HG02973 (cell line): ENCODE results near the gene COMMD4.
"Not testable (repeated sequence)": the region's sequence is repeated elsewhere in the genome, so short reads cannot be mapped to it uniquely, and the experiment has no call there.

ENCODE experiments used
- ATAC-seq: cut with Tn5 transposase; IDR thresholded peaks from one replicate; pipeline ENCODE4 v1.9.1; 2021; ENCODE audit warnings: moderate library complexity; ENCODE audit not compliant: unreplicated experiment

The COMMD4 gene

DNA sequence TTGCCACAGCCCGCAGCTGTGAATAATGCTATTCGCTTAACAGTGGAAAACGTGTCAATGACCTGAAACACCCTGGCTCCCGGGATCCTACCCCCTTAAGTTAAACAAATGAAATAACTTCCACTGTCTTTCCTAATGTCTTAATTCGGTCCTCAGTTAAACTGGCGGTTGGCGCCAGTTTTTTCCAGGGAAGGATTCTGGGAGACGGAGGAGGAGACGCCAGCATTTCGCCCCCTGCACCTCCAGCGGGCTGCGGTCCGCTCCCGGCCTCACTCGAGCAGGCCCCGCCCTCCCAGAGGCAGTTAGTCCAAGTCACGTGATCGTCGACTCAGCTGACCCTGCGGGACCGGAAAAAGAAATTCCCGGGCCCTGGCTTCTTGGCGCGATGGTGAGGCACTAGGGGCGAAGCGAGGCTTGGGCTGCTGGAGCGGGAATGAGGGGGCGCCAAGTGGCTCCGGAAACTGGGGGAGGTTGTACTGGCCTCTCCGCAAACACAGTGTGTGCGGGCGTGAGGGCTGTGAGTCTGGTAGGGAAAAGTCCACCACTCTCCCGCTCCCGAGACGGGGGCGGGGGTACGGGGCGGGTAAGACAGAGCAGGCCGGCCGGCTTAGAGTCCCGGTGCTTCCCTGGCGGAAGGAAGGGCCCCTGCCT, at the start of gene COMMD4:
Gene COMMD4, plus strand, starts transcription at position 359 of the 651 bp plus-strand sequence. Its CDS starts 27 bp downstream, at position 386.
- ATAC-seq = no peak

DNA sequence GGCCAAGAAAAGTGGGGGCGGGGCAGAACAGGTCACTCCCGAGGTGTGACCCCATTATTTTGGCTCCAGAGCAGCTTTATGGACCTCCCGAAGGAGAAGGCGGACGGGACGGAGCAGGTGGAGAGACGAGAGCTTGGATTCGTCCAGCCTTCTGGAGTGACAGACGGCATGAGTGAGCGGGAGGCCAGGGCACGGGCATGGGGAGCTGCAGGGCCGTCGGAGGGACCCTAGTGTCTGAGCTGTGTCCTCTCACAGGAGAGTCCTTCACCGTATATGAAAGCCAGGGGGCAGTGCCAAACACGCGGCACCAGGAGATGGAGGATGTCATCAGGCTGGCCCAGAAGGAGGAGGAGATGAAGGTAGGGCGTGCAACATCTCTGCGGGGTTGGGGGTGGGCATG, 42.2 kb upstream of the COMMD4 start:
- ATAC-seq = not testable (repeated sequence)

DNA sequence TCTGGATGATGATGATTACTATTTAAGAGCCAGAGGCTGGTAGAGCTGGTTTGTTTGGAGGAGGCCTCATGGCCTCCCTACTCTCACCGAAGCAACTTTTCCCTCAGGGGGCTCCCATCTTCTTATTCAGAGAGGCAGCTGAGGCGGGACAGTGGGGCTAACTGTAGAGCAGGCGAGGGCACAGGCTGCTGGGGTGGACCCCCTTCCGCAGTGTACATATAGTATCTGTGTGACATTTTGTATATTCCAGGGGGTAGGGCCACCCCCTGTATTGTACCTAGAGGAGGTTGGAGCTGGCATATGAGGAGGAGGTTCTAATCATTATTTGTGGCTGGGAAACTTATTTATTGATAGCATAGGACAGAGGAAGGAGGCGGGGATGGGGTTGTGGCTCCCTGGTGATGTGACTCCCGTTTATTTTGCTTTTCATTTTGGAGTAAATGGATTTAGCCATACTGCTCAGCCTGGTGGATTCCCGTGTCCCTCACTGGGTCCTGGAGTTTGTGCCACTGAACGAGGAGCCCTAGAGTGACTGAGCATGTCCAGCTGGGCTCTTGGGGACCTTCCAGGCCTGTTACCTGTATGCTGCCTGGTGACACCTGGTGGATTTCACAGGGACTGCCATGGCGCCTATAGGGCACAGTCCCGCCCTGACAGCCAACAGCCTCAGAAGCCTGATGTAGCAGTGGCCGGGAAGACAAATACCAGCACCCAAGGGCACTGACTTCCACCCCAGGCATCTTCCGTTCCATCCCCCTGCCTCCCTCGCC, 37.1 kb upstream of the COMMD4 start:
- ATAC-seq = not testable (repeated sequence)

DNA sequence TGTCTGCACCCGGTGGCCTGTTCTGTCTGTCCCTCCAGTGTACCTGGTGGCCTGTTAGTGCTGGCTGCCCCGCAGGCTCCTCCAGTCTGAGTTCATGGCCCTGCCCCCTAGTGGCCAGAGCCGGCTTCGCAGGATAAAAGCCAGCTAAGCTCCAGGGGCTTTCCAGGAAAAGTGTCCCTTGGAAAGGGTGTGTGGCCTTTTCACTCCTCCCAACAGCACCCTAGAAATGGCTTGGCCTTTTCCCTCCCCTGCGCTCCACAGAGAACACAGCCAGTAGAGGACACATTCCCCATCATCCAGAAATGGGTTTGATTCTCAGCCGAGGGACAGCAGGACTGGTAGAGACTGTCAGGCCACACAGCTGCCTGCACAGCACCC, 36.6 kb upstream of the COMMD4 start:
- not testable (repeated sequence) for ATAC-seq

DNA sequence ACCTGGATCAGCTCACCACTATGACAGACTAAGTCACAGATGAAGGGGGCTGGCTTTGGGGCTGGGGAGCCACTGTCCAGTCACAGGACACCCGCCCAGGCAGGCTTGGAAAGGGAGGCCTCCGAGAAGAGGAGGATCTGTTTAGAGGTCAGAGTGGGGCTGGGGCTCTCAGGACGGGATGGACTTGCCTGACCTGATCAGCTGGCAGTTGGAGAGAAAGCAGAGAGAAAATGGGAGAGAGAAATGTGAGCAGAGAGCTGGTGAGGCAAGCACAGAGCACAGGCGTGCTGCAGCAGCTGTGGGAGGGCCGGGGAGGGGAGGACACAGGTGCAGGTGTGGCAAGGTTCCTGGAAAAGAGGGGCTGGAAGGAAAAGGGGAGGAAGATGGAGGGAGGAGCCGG, 35.8 kb upstream of the COMMD4 start:
- ATAC-seq = not testable (repeated sequence)

DNA sequence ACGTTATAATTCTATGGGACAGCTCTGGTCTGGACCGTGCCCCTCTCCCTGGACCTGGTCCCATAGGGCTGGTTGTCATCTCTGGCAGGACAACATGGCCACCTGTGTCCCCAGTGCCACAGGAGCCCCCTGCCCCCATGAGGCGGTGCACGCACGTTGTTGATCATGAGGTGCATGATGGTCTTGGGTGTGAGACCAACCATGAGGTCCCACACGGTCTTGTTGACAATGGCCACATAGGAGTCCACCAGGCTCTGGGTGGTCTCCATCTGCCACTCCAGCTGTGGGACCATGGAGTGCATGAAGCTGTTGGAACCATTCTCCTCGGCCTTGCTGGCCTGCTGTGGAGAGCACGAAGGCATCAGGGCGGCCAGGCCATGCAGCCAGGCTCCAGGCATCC, 33.5 kb upstream of the COMMD4 start:
- no peak for ATAC-seq

DNA sequence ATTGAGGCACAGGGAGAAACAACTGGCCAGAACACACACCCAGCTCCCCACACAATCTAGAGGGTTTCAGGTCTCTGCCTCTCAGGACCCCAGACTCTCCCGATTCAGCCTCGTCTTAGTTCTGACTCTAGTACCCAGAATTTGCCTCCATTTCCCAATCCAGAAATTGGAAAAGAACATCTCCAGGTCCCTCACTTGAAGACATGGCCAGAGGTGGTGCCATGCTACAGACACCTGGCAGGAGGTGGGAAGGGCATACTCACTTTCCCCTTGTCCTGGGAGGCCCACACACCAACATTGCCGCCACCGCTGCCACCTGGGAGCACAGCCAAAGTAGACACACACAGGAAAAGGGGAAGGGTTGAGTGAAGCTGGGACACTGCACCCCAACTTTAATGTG, 33.1 kb upstream of the COMMD4 start:
- not testable (repeated sequence) for ATAC-seq

DNA sequence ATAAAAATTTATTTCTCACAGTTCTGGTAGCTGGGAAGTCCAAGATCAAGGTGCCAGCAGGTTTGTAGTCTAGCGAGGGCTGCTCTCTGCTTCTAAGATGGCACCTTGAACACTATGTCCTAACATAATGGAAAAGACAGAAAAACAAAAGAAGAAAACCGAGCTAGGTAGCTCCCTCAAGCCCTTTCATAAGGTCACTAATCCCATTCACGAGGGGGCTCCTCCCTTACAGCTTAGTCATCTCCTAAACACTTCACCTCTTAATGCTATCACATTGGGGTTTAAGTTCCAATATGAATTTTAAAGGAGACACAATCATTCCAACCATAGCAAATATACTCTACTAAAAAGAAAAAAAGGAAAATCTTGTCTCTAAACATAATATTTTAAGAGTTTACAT, 29.7 kb upstream of the COMMD4 start:
- ATAC-seq = no peak

DNA sequence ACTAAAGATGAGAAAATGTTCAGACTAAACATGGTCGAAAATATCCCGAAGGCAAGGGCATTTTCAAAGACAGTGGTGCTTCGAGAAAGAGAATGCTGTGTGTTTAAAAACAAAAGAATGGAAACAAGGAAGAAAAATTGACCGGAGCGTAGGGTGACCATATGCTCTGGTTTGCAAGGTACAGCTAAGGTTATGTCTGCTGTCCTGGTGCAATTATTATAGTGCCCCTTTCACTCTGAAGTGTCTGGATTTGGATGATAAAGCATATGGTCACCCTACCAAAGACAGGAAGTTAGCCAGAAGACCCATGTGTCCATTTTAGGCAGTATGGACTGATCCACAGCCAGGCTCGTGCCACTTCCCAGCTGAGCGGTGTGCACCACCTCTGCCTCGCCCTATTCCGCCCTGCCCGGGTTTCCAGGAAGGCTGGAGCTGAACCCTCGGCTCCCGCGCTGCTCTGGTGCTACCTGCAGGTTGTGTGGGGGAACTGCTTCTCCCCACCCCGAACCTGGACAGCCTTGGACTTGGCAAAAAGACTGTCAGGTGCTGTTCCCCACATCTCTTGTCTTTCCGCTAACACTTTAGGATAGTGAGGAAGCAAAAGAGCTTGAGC, 28.0 kb upstream of the COMMD4 start:
- no peak for ATAC-seq

DNA sequence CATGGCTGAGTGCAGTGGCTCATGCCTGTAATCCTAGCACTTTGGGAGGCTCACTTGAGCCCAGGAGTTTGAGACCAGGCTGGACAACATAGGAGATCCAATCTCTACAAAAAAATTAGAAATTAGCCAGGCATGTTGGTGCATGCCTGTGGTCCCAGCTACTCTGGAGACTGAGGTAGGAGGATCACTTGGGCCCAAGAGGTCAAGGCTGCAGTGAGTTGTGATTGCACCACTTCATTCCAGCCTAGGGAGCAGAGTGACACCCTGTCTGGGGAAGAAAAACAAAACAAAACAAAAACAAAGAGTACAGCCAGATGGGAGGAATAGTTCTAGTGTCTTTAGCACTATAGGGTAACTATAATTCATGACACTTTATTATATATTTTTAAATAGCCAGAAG, 26.2 kb upstream of the COMMD4 start:
- ATAC-seq = no peak

DNA sequence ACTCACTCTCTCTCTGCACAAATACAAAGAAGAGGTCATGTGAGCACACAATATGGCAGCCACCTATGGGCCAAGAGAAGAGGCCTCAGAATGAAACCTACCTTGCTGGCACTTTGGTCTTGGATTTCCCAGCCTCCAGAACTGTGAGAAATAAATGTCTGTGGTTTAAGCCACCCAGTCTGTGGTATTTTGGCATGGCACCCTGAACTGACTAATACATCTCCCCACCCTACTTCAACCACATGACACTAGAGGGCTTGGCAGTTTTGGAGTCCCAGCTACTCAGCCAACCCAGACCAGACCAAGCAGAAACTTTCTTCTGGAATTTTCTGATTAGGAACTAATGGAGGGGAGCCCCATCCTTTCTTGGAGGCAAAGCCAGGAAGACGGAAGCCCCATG, 23.3 kb upstream of the COMMD4 start:
- ATAC-seq = not testable (repeated sequence)

DNA sequence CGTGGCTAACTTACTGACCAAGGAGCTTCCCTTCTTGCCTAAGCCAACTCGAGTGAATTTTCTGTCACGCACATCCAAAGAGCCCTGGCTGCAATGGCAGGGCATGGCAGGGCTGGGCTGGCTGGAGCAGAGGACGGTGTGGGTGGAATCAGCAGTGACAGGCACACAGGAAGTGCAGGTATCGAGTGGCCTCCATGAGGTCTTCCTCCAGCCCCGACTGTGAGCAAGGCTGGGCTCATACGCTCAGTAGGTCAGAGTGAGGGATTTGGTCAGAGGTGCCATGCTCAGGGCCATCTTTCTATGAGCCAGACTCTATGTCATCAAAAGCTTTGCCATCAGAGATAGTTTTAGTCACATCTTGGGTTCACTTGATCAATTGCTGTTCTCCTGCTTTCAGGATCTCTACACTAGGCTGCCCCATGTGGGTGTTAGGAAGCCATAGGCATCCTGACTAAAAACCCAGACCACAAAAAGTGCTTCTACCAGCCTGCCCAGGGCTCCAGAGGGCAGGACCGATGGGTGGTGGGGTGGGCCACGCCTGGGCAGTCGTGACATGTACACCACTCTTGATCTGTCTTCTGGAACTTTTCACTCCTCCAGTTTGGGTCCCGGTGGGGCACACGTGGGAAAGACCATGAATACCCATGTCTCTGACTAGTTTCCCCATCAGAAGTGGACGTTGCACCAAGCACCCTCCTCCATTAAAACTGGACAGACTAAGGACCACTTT, 22.6 kb upstream of the COMMD4 start:
- no peak for ATAC-seq

DNA sequence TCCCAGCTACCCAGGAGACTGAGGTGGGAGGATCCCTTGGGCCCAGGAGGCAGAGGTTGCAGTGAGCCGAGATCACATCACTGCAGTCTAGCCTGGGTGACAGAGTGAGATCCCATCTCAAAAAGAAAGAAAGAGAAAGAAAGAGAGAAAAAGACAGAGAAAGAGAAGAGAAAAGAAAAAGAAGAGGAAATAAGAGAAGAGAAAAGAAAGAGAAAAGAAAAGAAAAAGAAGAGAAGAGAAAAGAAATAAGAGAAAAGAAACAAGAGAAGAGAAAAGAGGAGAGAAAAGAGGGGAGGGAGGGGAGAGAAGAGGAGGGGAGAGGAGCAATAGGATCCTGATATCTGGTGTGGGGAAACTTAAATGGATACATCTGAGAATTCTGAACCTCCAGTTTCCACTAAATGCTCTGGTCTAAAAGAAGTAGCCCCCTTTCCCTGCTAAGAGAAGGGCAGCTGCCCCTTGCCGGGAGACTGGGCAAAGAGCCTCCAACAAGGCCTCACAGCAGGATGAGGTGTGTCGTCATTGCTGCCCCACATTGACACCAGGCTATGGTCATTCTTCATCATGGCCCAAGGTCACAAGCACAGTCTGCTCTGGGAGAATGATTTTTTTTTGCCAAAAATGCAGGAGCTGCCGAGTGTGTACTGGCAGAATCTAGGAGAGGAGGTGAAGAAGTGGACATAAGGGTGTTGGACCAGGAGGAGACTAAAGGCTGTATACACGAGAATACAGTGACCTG, 21.1 kb upstream of the COMMD4 start:
- no peak for ATAC-seq

DNA sequence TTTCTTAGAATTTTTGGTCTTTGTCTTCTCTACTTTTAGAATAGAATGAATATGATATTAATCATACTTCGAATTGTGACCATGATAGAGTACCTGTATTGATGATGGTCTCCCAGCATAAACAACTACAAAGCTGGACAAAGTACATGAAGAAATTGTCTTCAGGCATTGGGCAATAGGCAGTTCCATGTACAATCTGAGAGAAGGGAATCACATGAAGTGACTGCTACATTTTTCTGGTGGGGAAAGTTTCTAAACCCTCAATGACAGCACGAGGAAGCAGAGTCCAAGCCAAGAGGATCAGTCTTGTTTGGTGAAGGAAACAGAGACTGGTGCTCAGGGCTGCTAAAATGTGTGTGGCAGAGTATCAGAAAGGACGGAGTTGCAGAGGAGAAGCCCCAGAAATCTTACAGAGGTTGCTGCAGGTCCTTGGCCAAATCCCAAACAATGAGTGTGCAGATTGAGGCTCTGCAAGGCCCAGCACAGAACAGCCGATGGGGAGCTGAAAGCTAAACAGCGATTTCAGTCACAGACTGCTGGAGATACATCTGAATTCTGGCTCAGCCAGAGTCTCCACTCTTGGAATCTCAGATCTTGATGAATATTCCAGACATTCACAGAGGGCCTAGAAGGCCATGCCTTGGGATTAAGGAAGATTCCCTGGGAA, 16.5 kb upstream of the COMMD4 start:
- not testable (repeated sequence) for ATAC-seq

DNA sequence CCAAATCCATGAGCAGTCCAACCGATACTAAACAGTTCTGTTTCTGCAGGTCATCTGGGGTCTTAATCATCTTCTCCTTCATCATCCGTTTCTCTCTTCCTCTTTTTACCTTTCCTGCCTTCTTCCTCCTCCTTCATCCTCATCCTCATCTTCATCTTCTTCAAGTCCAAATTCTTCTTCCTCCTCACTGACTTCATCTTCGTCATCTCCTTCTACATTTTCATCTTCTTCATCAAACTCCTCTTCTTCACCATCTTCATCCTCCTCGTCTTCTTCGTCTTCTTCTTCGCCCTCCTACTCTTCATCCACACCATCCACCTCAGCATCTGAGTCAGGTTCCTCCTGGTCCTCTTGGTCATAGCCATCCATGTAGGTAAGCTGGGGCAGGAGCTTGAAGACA, 14.2 kb upstream of the COMMD4 start:
- ATAC-seq = no peak

DNA sequence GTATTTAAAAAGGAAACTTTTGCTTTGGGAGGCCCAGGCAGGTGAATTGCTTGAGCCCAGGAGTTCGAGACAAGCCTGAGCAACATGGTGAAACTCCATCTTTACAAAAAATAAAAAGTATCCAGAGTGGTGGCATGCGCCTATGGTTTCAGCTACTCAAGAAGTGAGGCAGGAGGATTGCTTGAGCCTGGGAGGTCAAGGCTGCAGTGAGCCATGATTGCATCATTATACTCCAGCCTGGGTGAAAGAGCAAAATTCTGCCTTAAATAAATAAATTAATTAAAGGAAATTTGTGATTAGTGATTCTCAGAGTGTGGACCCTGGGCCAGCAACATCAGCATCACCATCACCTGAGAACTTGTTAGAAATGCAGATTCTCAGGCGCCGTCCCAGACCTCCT, 9.9 kb upstream of the COMMD4 start:
- ATAC-seq = no peak

DNA sequence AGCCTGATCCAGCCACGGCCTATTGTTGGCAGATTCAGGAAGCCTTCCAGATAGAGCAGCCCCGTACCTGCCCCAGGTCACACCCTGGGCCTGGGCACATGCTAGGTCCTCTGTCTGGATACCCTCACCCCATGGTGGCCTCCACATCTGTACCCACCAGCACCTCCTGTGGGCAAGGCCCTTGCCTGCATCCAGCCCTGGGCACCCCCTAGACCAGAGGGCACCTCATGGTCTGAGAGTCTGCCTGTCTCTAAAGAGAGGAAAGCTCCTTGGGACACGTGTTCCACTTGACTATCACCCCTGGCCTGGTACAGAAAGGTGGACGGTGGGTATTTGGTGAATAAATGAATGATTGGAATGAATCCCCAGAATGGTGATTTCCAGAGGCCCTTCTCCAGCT, 8.9 kb upstream of the COMMD4 start:
- ATAC-seq = no peak

DNA sequence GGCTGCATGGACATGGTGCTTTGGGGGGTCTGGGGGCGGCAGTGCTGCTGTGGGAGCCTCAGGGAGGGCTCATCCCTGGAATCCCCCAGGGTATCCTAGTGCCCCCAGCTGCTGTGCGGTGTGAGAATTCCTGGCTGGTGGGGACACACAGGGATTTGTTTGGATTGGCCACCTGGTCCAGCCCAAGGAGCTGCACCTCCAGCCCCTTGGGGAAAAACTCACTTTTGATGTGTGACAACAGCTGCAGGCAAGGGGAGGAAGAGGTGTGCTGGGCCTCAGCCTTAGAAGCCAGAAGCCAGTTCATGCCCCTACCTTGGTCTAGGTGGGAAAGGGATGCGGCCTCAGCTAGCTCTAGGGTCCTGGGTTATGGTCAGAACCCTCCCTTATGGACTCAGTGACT, 8.4 kb upstream of the COMMD4 start:
- no peak for ATAC-seq

DNA sequence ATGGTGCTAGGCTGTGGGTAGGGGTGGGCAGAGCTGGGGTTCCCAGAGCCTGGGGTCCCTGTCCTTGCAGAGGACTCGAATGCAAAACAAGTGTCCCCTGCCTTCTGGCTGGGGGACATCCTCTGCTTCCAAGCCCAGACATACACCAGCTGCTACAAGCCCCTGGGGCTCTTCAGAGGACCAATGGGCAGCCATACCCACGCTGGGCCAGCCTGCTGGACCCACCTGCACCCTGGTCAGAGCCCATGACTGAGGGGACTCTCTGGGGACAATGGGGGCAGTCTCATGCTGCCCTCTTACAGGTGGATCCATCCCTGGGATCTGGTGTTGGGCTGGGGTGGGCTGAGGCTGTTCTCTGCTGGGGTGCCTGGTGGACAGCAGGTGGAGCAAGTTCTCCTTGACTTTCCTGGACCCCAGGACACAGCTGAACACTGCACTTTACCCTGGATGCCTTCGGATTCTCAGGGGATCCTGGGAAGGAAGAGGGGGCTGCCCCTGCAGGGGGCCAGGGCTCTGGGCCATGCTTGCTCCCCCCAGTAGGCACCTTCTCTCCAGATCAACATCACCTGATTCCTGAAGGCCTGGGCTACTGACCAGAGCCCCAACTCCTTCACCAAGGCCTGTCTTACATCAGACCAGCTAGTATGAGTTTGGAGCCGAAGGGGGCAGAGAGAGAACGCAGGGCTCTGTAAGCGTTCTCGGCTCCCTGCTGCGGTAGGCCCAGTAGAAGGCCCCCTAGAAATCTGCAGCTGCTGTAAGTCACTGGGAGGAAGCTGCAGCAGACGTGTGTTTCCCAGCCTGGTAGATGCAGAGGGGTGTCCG, 7.2 kb upstream of the COMMD4 start:
- ATAC-seq = no peak
